ENCODE results near the gene PEPD.
A peak's percentile ranks its signal among the peaks of the same experiment; 100 is the strongest.

PEPD gene

GRCh38 chr19:33397536-33398360, 123.8 kb downstream of the PEPD start:
- no peak overlapping the region for H3K4me2 ChIP-seq (ENCODE audit: low read depth, low read length, poor library complexity, severe bottlenecking)
- H2AFZ ChIP-seq (ENCODE audit: low read depth, low read length, severe bottlenecking) = no peak overlapping the region
- no peak overlapping the region for H3K4me3 ChIP-seq (ENCODE audit: insufficient read depth, low read length, poor library complexity, severe bottlenecking)
- H3K27me3 ChIP-seq (ENCODE audit: low read length) = no peaks in the 10 kb centered on the region
- H3K27ac ChIP-seq (ENCODE audit: low read depth, low read length) = no peak overlapping the region
- H3K9me2 ChIP-seq (replicated peaks; ENCODE audit: insufficient read depth, low read length) = no peaks in the 10 kb centered on the region
- H4K20me1 ChIP-seq (ENCODE audit: low read depth, low read length) = no peaks in the 10 kb centered on the region
- TF ChIP-seq EZH2phosphoT487 (conservative IDR thresholded peaks at IDR 0.05; ENCODE audit: low read length) = no peak
- peak; percentile 19 for TF ChIP-seq CTCF (IDR thresholded peaks at IDR 0.05; ENCODE audit: insufficient read depth, low read length, poor library complexity, severe bottlenecking)
- H3F3A ChIP-seq (ENCODE audit: insufficient read depth) = no peaks in the 10 kb centered on the region
- no peak overlapping the region for H3K9ac ChIP-seq (ENCODE audit: low read length)
- H3K9me3 ChIP-seq (ENCODE audit: insufficient read depth, low read length) = no peaks in the 10 kb centered on the region
- no peaks in the 10 kb centered on the region for H3K36me3 ChIP-seq (ENCODE audit: low read length)
- H3K79me2 ChIP-seq (ENCODE audit: insufficient read depth, low read length) = no peaks in the 10 kb centered on the region

DNA sequence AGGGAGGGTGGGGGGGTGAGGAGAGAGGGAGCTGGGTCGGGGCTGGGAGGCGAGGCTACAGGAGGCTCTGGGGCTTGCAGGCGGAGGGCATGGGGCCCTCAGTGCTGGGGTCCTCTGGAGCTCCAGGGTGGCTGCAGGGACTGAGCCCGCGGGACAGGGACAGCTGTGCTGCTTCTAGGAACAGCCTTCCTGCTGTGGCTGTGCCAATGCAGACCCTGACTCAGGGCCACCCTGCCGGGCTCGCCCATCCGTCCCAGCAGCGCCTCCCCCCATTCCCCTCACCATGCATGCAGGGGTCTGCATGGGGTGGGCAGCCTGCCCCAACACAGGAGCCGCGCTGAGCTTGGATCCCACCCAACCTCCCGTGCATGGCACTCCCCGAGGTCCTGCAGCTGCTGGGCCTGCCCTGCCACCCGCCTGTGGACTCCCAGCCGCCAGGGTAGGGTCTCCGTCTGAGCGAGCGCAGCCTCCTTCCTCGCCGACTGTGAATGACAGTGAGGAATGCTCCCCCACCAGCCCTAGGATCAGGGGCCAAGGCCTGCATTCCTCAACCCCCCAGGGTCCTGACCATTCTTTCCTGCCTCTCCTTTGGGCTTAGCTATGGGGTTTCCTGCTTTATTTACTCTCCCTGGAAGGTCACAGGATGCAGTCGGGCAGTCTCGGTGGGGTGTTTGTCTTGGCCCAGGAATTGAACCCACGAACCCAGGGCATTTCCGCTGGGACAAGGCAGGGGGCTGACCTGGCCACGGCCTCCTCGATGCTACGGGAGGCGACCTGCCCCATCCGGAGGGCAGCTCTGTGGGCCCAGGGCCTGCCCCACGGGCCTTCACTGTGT, 124.7 kb downstream of the PEPD start:
- Histone ChIP-seq H3K36me3 (ENCODE audit: low read length) (no peaks in the 10 kb centered on the region), H2AFZ (ENCODE audit: low read depth, low read length, severe bottlenecking) (no peak overlapping the region)

More for the DNA sequence above, 124.7 kb downstream of the PEPD start:
- H4K20me1 ChIP-seq (ENCODE audit: low read depth, low read length) = no peaks in the 10 kb centered on the region
- TF ChIP-seq EZH2phosphoT487 (conservative IDR thresholded peaks at IDR 0.05; ENCODE audit: low read length) = no peak
- no peak for TF ChIP-seq CTCF (IDR thresholded peaks at IDR 0.05; ENCODE audit: insufficient read depth, low read length, poor library complexity, severe bottlenecking)
- H3K27ac ChIP-seq (ENCODE audit: low read depth, low read length) = no peak overlapping the region
- H3K9me2 ChIP-seq (replicated peaks; ENCODE audit: insufficient read depth, low read length) = no peaks in the 10 kb centered on the region
- H3K9me3 ChIP-seq (ENCODE audit: insufficient read depth, low read length) = no peaks in the 10 kb centered on the region
- H3K4me3 ChIP-seq (ENCODE audit: insufficient read depth, low read length, poor library complexity, severe bottlenecking) = no peak overlapping the region
- no peaks in the 10 kb centered on the region for H3K79me2 ChIP-seq (ENCODE audit: insufficient read depth, low read length)
- no peaks in the 10 kb centered on the region for H3K27me3 ChIP-seq (ENCODE audit: low read length)
- H3F3A ChIP-seq (ENCODE audit: insufficient read depth) = no peaks in the 10 kb centered on the region
- no peak overlapping the region for H3K4me2 ChIP-seq (ENCODE audit: low read depth, low read length, poor library complexity, severe bottlenecking)
- H3K9ac ChIP-seq (ENCODE audit: low read length) = no peak overlapping the region
